Measurements from ENCODE around the gene ENPEP.
A peak's percentile ranks its signal among the peaks of the same experiment; 100 is the strongest.
"Not testable (repeated sequence)": the region's sequence is repeated elsewhere in the genome, so short reads cannot be mapped to it uniquely, and the experiment has no call there.

The ENPEP gene

GRCh38 chr4:110475881-110476818 is at the start of gene ENPEP:
Gene ENPEP, plus strand, starts transcription at chr4:110476155. Its CDS starts 260 bp downstream, at chr4:110476415.
- DNase-seq = no peak

GRCh38 chr4:110431805-110432204 is 44.1 kb upstream of the ENPEP start:
- DNase-seq = not testable (repeated sequence)

- not testable (repeated sequence) for DNase-seq
Observed at GRCh38 chr4:110437292-110437691, 38.7 kb upstream of the ENPEP start.

GRCh38 chr4:110439209-110439608 is 36.7 kb upstream of the ENPEP start:
- not testable (repeated sequence) for DNase-seq

- no peak for DNase-seq
Observed at GRCh38 chr4:110442309-110442708, 33.6 kb upstream of the ENPEP start.

GRCh38 chr4:110442788-110443187 is 33.2 kb upstream of the ENPEP start:
- DNase-seq = no peak

- no peak for DNase-seq
Observed at GRCh38 chr4:110449947-110450346, 26.0 kb upstream of the ENPEP start.

- DNase-seq = no peak
Observed at GRCh38 chr4:110452546-110452945, 23.4 kb upstream of the ENPEP start.

GRCh38 chr4:110454441-110454840 is 21.5 kb upstream of the ENPEP start:
- DNase-seq = no peak

GRCh38 chr4:110458494-110459266 is 17.3 kb upstream of the ENPEP start:
- DNase-seq = no peak

- DNase-seq = no peak
Observed at GRCh38 chr4:110460074-110460746, 15.7 kb upstream of the ENPEP start.

GRCh38 chr4:110467400-110467799 is 8.6 kb upstream of the ENPEP start:
- no peak for DNase-seq

- DNase-seq = no peak
Observed at GRCh38 chr4:110472583-110473329, 3.2 kb upstream of the ENPEP start.

- DNase-seq = no peak
Observed at GRCh38 chr4:110474481-110474880, 1.5 kb upstream of the ENPEP start.

- not testable (repeated sequence) for DNase-seq
Observed at GRCh38 chr4:110475080-110475479, 875 bp upstream of the ENPEP start.

- no peak for DNase-seq
Observed at GRCh38 chr4:110477836-110478235, 1.9 kb downstream of the ENPEP start.

- DNase-seq = no peak
Observed at GRCh38 chr4:110480031-110480549, 4.1 kb downstream of the ENPEP start.

- DNase-seq = no peak
Observed at GRCh38 chr4:110480746-110481271, 4.9 kb downstream of the ENPEP start.

- DNase-seq = no peak
Observed at GRCh38 chr4:110483516-110483915, 7.6 kb downstream of the ENPEP start.

- no peak for DNase-seq
Observed at GRCh38 chr4:110484029-110484428, 8.1 kb downstream of the ENPEP start.

- DNase-seq = peak; percentile 6
Observed at GRCh38 chr4:110484767-110485166, 8.8 kb downstream of the ENPEP start.

- no peak for DNase-seq
Observed at GRCh38 chr4:110485452-110485851, 9.5 kb downstream of the ENPEP start.
